ENCODE data around the gene NLRP9.

Gene NLRP9

DNA sequence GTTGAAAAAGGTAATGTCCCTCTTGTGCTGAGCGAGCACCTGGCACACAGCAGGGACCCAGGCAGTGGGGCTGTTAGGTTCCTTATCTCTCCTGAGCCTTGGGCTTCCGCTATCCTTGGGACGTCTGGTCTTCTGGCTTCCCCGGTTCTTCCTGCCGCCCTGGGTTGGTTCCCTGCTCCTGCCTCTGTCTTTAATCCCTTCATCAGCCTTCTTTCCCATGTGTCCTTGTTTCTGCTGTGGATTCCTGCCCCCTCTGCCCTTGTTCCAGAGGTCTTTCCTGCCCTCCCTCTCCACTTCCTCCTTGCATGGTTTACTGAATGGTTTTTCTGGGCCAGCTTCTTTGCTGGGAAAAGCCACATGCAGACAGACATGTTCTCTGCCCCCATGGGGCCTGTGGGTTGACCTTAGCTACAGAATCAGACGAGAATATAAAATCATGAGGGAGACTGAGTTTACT lies 60.6 kb downstream of the NLRP9 start:
- no peak for DNase-seq (ENCODE audit: low spot score in 2 of 2)
- Mint-ChIP-seq H3K4me3 (peak overlapping the region; percentile 98), H3K27me3 (no peaks in the 10 kb centered on the region), H3K9me3 (no peaks in the 10 kb centered on the region), H3K36me3 (peaks cover 25% of the 10 kb centered on the region), H3K4me1 (peaks cover 50% of the 10 kb centered on the region), H3K27ac (peak overlapping the region; percentile 98)
- ATAC-seq (ENCODE audit: low read depth): no peak

DNA sequence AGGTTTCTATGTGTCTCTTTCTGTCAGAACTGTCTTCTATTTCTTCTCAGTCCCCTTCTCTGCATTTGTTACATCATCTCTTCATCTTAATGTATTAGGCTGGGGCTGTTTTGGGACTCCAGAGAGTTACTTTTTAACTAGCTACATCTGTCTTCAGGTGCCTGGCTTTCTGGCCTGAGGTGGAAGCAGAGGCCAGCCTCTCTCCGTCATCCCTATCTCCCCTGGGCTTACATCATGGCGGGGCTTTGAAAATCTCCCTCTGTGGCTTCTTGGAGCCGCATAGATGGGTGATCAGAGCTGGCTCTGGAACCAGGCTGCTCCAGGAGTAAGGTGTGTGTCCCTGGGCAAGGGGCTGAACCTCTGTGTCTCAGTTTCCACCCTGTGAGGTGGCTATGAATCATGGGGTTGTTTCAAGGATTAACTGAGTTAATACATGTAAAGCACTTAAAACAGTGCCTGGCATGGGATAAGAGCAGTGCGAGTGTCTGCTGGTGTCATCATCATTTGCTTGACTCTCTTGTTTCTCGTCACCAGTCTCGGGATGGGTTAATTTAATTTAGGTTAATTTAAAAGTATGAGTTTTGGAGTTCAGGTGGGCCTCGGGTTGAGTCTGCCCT lies 61.2 kb downstream of the NLRP9 start:
- H3K9me3 Mint-ChIP-seq: no peaks in the 10 kb centered on the region
- no peaks in the 10 kb centered on the region for H3K27me3 Mint-ChIP-seq
- peak overlapping the region; percentile 98 for H3K27ac Mint-ChIP-seq
- ATAC-seq (ENCODE audit: low read depth) (no peak), DNase-seq (ENCODE audit: low spot score in 2 of 2) (no peak)
- peaks cover 25% of the 10 kb centered on the region for H3K36me3 Mint-ChIP-seq
- H3K4me1 Mint-ChIP-seq: peaks cover 50% of the 10 kb centered on the region
- peak overlapping the region; percentile 98 for H3K4me3 Mint-ChIP-seq

GRCh38 chr19:55676383-55676782 lies 61.8 kb downstream of the NLRP9 start:
- H3K27ac Mint-ChIP-seq: peak overlapping the region; percentile 98
- H3K36me3 Mint-ChIP-seq: peaks cover 26% of the 10 kb centered on the region
- no peaks in the 10 kb centered on the region for H3K9me3 Mint-ChIP-seq
- peaks cover 53% of the 10 kb centered on the region for H3K4me1 Mint-ChIP-seq
- no peak for ATAC-seq (ENCODE audit: low read depth)
- H3K4me3 Mint-ChIP-seq: peak overlapping the region; percentile 98
- DNase-seq (ENCODE audit: low spot score in 2 of 2): no peak
- no peaks in the 10 kb centered on the region for H3K27me3 Mint-ChIP-seq

- DNase-seq (ENCODE audit: low spot score in 2 of 2) (no peak), ATAC-seq (ENCODE audit: low read depth) (no peak)
- Mint-ChIP-seq H3K27me3 (no peaks in the 10 kb centered on the region), H3K4me3 (peak overlapping the region; percentile 98), H3K4me1 (peaks cover 58% of the 10 kb centered on the region), H3K9me3 (no peaks in the 10 kb centered on the region), H3K36me3 (peaks cover 24% of the 10 kb centered on the region), H3K27ac (peak overlapping the region; percentile 98)
Measured at GRCh38 chr19:55675661-55676354, 62.4 kb downstream of the NLRP9 start.

DNA sequence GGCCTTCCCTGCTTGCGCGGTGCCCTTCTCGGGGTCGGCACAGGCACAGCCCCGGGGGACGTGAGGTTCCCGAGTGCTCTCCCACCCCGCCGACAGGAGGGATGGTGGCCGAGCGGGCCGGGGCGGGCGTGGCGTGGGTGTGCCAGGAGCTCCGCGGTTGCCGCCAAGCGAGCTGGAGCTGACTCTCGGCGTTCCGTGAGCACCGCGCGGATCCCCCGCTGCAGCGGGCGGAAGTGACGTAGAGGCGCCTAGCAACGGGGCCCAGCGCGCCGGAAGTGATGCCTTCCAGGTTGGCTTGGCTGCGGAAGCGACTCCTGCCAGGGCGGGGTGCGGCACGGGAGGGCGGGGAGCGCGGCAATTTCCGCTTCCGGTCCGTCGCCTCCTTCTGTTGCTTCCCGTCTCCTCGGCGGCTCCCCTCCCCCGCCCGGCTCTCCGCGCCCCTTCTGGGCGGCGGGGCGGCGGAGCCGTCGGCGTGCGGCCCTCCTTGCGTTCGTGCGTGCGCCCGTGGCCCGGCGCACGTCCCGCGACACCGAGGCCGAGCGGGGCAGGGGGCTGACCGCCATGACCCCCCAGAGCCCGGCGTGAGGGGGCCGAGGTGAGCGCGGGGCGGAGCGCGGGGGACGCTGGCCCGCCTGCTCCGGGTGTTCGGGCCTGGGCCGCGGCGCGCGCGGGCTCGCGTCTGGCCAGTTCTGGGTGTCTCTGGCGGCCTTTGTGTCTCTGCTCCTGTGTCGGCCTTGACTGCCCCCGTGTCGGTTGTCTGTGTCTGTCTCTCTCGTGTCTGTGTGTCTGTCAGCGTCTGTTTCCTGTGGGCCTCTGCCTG lies 63.2 kb downstream of the NLRP9 start, which contains the start of gene EPN1:
Gene EPN1 (plus strand): TSS at position 386 of the 820 bp plus-strand sequence. CDS start 3,402 bp downstream, outside the sequence.
- Mint-ChIP-seq H3K27me3 (no peaks in the 10 kb centered on the region), H3K36me3 (peaks cover 19% of the 10 kb centered on the region), H3K27ac (peak within 1 kb of the TSS; percentile 98), H3K4me1 (peaks cover 61% of the 10 kb centered on the region), H3K9me3 (no peaks in the 10 kb centered on the region), H3K4me3 (peak within 1 kb of the TSS; percentile 98)
- DNase-seq (ENCODE audit: low spot score in 2 of 2): peak; percentile 91 to 95
- ATAC-seq (ENCODE audit: low read depth): peak; percentile 67

- peak overlapping the region; percentile 98 for H3K27ac Mint-ChIP-seq
- ATAC-seq (ENCODE audit: low read depth) (no peak), DNase-seq (ENCODE audit: low spot score in 2 of 2) (no peak)
- H3K4me3 Mint-ChIP-seq: peak overlapping the region; percentile 98
- H3K9me3 Mint-ChIP-seq: no peaks in the 10 kb centered on the region
- H3K27me3 Mint-ChIP-seq: no peaks in the 10 kb centered on the region
- H3K36me3 Mint-ChIP-seq: peaks cover 18% of the 10 kb centered on the region
- H3K4me1 Mint-ChIP-seq: peaks cover 59% of the 10 kb centered on the region
Measured at GRCh38 chr19:55674459-55674840, 63.8 kb downstream of the NLRP9 start.

DNA sequence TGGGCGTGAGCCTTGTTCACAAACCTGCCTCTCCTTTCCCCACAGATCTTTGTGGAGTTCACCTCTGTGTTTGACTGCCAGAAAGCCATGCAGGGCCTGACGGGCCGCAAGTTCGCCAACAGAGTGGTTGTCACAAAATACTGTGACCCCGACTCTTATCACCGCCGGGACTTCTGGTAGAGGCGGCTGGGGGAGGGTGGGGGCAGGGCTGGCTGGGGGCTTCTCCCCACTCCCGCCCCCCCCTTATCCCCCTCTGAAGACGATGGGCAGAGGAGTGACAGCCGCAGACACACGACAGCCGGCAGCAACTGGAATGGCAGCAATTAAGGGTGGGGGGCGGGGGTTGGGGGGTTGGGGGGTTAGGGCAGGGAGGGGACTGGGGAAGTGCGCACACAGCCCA lies 64.3 kb downstream of the NLRP9 start:
- DNase-seq (ENCODE audit: low spot score in 2 of 2) (no peak), ATAC-seq (ENCODE audit: low read depth) (no peak)
- Mint-ChIP-seq H3K4me3 (no peak overlapping the region), H3K4me1 (peaks cover 53% of the 10 kb centered on the region), H3K36me3 (peaks cover 17% of the 10 kb centered on the region), H3K27ac (peak overlapping the region; percentile 98), H3K9me3 (no peaks in the 10 kb centered on the region), H3K27me3 (no peaks in the 10 kb centered on the region)

DNA sequence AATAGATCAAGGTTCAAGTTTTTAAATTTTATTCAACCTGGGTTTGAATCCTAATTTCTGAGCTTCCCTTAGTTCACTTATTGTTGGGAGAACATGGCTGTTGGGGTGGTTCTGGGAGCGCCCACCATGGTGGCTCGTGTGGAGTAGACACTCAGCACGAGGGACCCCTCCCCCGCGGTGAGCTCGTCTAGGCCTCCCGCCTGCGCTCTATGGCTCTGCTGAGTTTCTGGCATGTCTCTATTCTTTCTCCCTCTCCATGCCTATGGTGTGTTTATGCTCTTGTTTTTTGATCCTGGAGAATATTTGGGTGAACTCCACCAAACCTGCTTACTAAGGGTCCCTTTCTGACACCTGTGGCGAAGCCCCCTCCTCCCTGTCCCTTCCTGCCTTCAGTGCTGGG lies 64.7 kb downstream of the NLRP9 start:
- H3K27me3 Mint-ChIP-seq: no peaks in the 10 kb centered on the region
- no peaks in the 10 kb centered on the region for H3K9me3 Mint-ChIP-seq
- H3K27ac Mint-ChIP-seq: peak overlapping the region; percentile 80
- peaks cover 13% of the 10 kb centered on the region for H3K36me3 Mint-ChIP-seq
- ATAC-seq (ENCODE audit: low read depth): no peak
- H3K4me1 Mint-ChIP-seq: peaks cover 49% of the 10 kb centered on the region
- no peak for DNase-seq (ENCODE audit: low spot score in 2 of 2)
- H3K4me3 Mint-ChIP-seq: no peak overlapping the region

DNA sequence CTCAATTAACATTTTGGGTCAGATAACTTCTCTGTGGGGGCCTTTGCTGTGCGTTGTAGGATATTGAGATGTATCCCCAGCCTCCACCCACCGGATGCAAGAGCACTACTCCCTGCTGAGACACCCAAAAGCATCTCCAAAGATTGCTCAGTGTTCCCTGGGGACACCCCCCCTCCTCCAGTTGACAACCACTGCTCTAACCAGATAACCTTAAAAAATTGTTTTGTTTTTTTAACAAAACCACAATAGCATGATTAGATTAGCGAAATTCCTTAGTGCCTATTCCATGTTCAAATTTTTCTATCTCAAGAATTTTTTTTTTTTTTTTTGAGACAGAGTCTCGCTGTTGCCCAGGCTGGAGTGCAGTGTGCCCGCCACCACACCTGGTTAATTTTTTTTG lies 65.8 kb downstream of the NLRP9 start:
- peaks cover 41% of the 10 kb centered on the region for H3K4me1 Mint-ChIP-seq
- no peaks in the 10 kb centered on the region for H3K27me3 Mint-ChIP-seq
- ATAC-seq (ENCODE audit: low read depth): no peak
- H3K27ac Mint-ChIP-seq: peak overlapping the region; percentile 32
- no peaks in the 10 kb centered on the region for H3K9me3 Mint-ChIP-seq
- peaks cover 12% of the 10 kb centered on the region for H3K36me3 Mint-ChIP-seq
- H3K4me3 Mint-ChIP-seq: no peak overlapping the region
- DNase-seq (ENCODE audit: low spot score in 2 of 2): no peak

- Mint-ChIP-seq H3K4me1 (peaks cover 35% of the 10 kb centered on the region), H3K36me3 (peaks cover 10% of the 10 kb centered on the region), H3K27ac (peak overlapping the region; percentile 74), H3K27me3 (no peaks in the 10 kb centered on the region), H3K9me3 (no peaks in the 10 kb centered on the region), H3K4me3 (no peak overlapping the region)
- no peak for ATAC-seq (ENCODE audit: low read depth)
- DNase-seq (ENCODE audit: low spot score in 2 of 2): no peak
Measured at GRCh38 chr19:55671054-55671378, 67.2 kb downstream of the NLRP9 start.

DNA sequence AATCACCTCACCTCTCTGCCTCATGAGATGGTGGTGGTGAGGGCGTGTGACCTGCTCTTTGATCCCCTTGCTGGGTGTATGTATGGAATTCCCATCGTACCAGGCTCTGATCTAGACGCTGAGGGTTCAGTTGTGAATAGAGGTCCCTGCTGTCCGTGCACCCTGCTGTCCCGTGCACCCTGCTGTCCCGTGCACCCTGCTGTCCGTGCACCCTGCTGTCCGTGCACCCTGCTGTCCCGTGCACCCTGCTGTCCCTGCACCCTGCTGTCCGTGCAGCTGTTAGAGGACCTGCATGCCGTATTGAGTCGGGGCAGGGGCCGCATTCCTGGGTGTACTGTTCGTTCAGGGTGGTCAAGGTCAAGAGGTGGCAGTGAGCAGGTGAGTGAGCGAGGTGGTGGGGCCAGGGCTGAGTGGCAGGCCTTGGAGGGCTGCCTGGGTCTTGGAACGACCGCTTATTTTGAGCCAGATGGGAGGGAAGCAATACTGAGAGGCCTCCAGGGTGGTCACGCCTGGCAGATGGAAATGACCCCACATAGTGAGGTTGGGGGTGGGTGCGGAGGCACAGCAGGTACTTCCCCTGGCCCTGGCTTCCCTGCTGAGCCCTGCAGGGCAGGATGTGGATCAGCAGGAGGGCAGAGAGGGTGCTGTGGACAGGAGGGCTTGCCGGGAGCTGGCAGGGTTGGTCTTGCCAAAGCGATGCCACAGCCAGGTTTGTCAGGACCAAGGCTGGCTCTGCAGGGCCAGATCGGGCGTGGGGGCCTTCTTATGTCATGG lies 67.7 kb downstream of the NLRP9 start:
- Mint-ChIP-seq H3K4me3 (no peak overlapping the region), H3K36me3 (peaks cover 8% of the 10 kb centered on the region), H3K27ac (peak overlapping the region; percentile 74), H3K9me3 (no peaks in the 10 kb centered on the region), H3K4me1 (peaks cover 30% of the 10 kb centered on the region), H3K27me3 (no peaks in the 10 kb centered on the region)
- ATAC-seq (ENCODE audit: low read depth) (no peak), DNase-seq (ENCODE audit: low spot score in 2 of 2) (no peak)

GRCh38 chr19:55669418-55670279 lies 68.6 kb downstream of the NLRP9 start:
- ATAC-seq (ENCODE audit: low read depth) (no peak), DNase-seq (ENCODE audit: low spot score in 2 of 2) (no peak)
- no peak overlapping the region for H3K27ac Mint-ChIP-seq
- H3K4me1 Mint-ChIP-seq: peaks cover 28% of the 10 kb centered on the region
- H3K27me3 Mint-ChIP-seq: no peaks in the 10 kb centered on the region
- H3K9me3 Mint-ChIP-seq: no peaks in the 10 kb centered on the region
- peaks cover 7% of the 10 kb centered on the region for H3K36me3 Mint-ChIP-seq
- H3K4me3 Mint-ChIP-seq: no peak overlapping the region
